ENCODE data around the gene ATP13A2.

GRCh38 chr1:17031436-17031835, 19.7 kb upstream of the ATP13A2 start:
- TF ChIP-seq POLR2A (IDR thresholded peaks at IDR 0.05) (no peak), CTCF (IDR thresholded peaks at IDR 0.05) (no peak), EP300 (IDR thresholded peaks at IDR 0.05) (no peak), POLR2AphosphoS5 (IDR thresholded peaks at IDR 0.05) (no peak)
